ENCODE results near the gene PLA2G3. TPM values are rescaled to one million over a fixed set of nuclear protein-coding genes. Genes with fewer than 3 reads are reported as not detected.

Gene PLA2G3
- total and polyA plus RNA-seq, 2 of the 13 experiments (the other 11 are each of a cell fraction or from before 2014, with no cell fraction given) = 0.12 to 0.42 TPM

- POLR2A ChIA-PET = no interaction called here
- Histone ChIP-seq H3K9me3 (ENCODE audit: low read length) (no peaks in the 10 kb centered on the region), H4K20me1 (ENCODE audit: insufficient read depth, low read length) (no peaks in the 10 kb centered on the region), H3K4me2 (ENCODE audit: low read depth, low read length) (no peak overlapping the region), H3K27ac (ENCODE audit: extremely low read length, insufficient read depth, low read length) (no peak overlapping the region), H2AFZ (ENCODE audit: low read length) (no peak overlapping the region), H3K4me1 (ENCODE audit: insufficient read depth, low read length) (no peaks in the 10 kb centered on the region), H3K79me2 (ENCODE audit: insufficient read depth, low read length) (peaks cover 3% of the 10 kb centered on the region), H3K9ac (ENCODE audit: insufficient read depth, low read depth, low read length) (no peak overlapping the region), H3K36me3 (replicated peaks in 1 of 2; ENCODE audit: control insufficient read depth in 1 of 2, insufficient read depth in 2 of 2, low read length in 2 of 2) (peaks cover 2 to 39% of the 10 kb centered on the region in 2 experiments; a peak in 4 of 5 replicates), H3K27me3 (ENCODE audit: control insufficient read depth in 1 of 2, insufficient read depth in 2 of 2, low read length in 2 of 2) (no peaks in the 10 kb centered on the region), H3K4me3 (replicated peaks in 1 of 3; ENCODE audit: insufficient read depth in 1 of 3, low read depth in 2 of 3, low read length in 3 of 3) (no peak overlapping the region)
- no peak for DNase-seq (ENCODE audit: low spot score)
- BruUV-seq (replicated peaks) = no TSS peak
- intact Hi-C loops (cut with micrococcal nuclease; ENCODE audit: unreplicated experiment) = no loop called here
- no peak for FAIRE-seq
- CTCF ChIA-PET (ENCODE audit: low intra/inter-chr PET ratio, low total read pairs) = no interaction called here
- in situ Hi-C loops (cut with HindIII; ENCODE audit: extremely low pct_ligation_motif_present, low pct_unique_long_range_greater_than_20kb) = no loop called here
- ATAC-seq = no peak
- WGBS (ENCODE audit: low lambda C conversion rate) = 91% methylated on average over 6 of the region's 6 CpGs
- TF ChIP-seq ZNF83 (CRISPR knock-in tag; IDR thresholded peaks at IDR 0.05; ENCODE audit: borderline replicate concordance) = no peak
These were observed 47.3 kb upstream of the PLA2G3 start for GRCh38 chr22:31187627-31188026.

- POLR2A ChIA-PET = no interaction called here
- FAIRE-seq = no peak
- in situ Hi-C loops (cut with HindIII; ENCODE audit: extremely low pct_ligation_motif_present, low pct_unique_long_range_greater_than_20kb) = no loop called here
- TF ChIP-seq ZNF841 (CRISPR knock-in tag; IDR thresholded peaks at IDR 0.05; ENCODE audit: borderline replicate concordance) = no peak
- no peak for TF ChIP-seq NFYC (CRISPR knock-in tag; IDR thresholded peaks at IDR 0.05)
- no peak for TF ChIP-seq HNRNPK (IDR thresholded peaks at IDR 0.05; ENCODE audit: low read depth, low read length, poor library complexity, severe bottlenecking)
- no peak for TF ChIP-seq GATAD2A (CRISPR knock-in tag; IDR thresholded peaks at IDR 0.05)
- TF ChIP-seq RBFOX2 (IDR thresholded peaks at IDR 0.05; ENCODE audit: low read depth, low read length) = no peak
- TF ChIP-seq ZNF781 (CRISPR knock-in tag; IDR thresholded peaks at IDR 0.05; ENCODE audit: borderline replicate concordance, not compliant biosample characterization) = no peak
- TF ChIP-seq CBX5 (CRISPR knock-in tag; IDR thresholded peaks at IDR 0.05; ENCODE audit: borderline replicate concordance) = no peak
- TF ChIP-seq U2AF1 (optimal IDR thresholded peaks at IDR 0.05; ENCODE audit: low read depth, low read length) = no peak
- TF ChIP-seq GPBP1L1 (CRISPR knock-in tag; IDR thresholded peaks at IDR 0.05) = no peak
- no peak for TF ChIP-seq SKIL (CRISPR knock-in tag; IDR thresholded peaks at IDR 0.05; ENCODE audit: borderline replicate concordance)
- no peak for TF ChIP-seq ZNF792 (CRISPR knock-in tag; IDR thresholded peaks at IDR 0.05)
- TF ChIP-seq LRRFIP1 (CRISPR knock-in tag; conservative IDR thresholded peaks at IDR 0.05) = no peak
- TF ChIP-seq CREB1 (IDR thresholded peaks at IDR 0.05) = no peak
- TF ChIP-seq CREB1 (CRISPR knock-in tag; IDR thresholded peaks at IDR 0.05) = no peak
These were observed 44.7 kb upstream of the PLA2G3 start for GRCh38 chr22:31185056-31185455.

More at GRCh38 chr22:31185056-31185455, 44.7 kb upstream of the PLA2G3 start:
- H3K79me2 ChIP-seq (ENCODE audit: insufficient read depth, low read length) = peaks cover 3% of the 10 kb centered on the region
- no peak overlapping the region for H3K27ac ChIP-seq (ENCODE audit: extremely low read length, insufficient read depth, low read length)
- CTCF ChIA-PET (ENCODE audit: low intra/inter-chr PET ratio, low total read pairs) = no interaction called here
- intact Hi-C loops (cut with micrococcal nuclease; ENCODE audit: unreplicated experiment) = no loop called here
- no peak overlapping the region for H3K4me3 ChIP-seq (replicated peaks in 1 of 3; ENCODE audit: insufficient read depth in 1 of 3, low read depth in 2 of 3, low read length in 3 of 3)
- no peaks in the 10 kb centered on the region for H3K9me3 ChIP-seq (ENCODE audit: low read length)
- H3K4me1 ChIP-seq (ENCODE audit: insufficient read depth, low read length) = no peaks in the 10 kb centered on the region
- no peaks in the 10 kb centered on the region for H3K27me3 ChIP-seq (ENCODE audit: control insufficient read depth in 1 of 2, insufficient read depth in 2 of 2, low read length in 2 of 2)
- no peak overlapping the region for H3K9ac ChIP-seq (ENCODE audit: insufficient read depth, low read depth, low read length)
- H3K4me2 ChIP-seq (ENCODE audit: low read depth, low read length) = no peak overlapping the region
- H3K36me3 ChIP-seq (replicated peaks in 1 of 2; ENCODE audit: control insufficient read depth in 1 of 2, insufficient read depth in 2 of 2, low read length in 2 of 2) = peaks cover 1 to 30% of the 10 kb centered on the region in 2 experiments; a peak in 4 of 5 replicates
- no TSS peak for BruUV-seq (replicated peaks)
- no peak overlapping the region for H2AFZ ChIP-seq (ENCODE audit: low read length)
- DNase-seq (ENCODE audit: low spot score) = no peak
- ATAC-seq = no peak
- H4K20me1 ChIP-seq (ENCODE audit: insufficient read depth, low read length) = no peaks in the 10 kb centered on the region
- 96% methylated on average over 5 of the region's 5 CpGs for WGBS (ENCODE audit: low lambda C conversion rate)
